Stimulated activated CD4-positive, alpha-beta T cell treated with anti-CD3 and anti-CD28 coated beads, Interleukin-1b, Interleukin-23, amount 100 ng/mL, for 48 hours (primary cell): Measurements from ENCODE around the gene HOXA1.

Source experiments
- DNase-seq: peaks from one replicate; pipeline ENCODE4 v3.0.0-alpha.2; 2020

HOXA1 gene

DNA sequence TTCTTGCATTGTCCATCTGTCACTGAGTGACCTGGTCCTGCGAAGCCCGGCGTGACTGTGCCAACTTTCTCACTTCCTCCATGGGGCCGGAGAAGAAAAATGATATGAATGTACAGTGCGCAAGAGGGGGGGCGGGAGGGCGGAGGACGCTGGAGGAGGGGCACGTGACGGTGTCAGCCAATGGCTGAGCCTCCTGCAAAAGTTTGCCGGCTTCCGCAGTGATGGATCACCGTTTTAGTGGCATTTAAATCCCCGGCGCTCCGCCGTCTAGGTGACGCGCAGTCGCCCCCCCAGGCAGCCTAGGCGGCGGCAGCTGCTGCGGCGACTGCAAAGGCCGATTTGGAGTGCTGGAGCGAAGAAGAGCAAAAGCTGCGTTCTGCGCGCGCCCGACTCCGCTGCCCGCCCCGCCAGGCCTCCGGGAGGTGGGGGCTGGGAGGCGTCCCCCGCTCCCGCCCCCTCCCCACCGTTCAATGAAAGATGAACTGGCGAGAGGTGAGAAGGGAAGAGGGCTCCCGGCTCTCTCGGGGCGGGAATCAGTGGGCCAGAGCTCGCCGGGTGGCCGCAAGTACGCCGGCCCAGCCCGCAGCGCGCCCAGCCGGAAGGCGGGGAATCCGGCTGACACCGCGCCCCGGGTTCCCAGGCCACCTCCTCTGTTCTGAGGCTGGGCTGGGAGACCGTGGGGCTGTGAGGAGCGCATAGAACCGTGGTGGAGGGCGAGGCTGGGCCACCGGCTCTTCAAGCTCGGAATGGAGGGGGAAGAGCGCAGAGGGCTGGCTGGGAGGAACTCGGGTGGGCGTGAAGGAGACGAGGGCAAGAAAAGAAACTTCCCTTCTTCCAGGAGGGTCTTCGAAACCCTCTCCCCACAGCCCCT, at the start of gene HOXA1:
Gene HOXA1 (minus strand): TSS at position 104 of the 871 bp plus-strand sequence. CDS start 88 bp downstream, at position 16.
- peak; percentile 74 for DNase-seq

GRCh38 chr7:27145165-27145913, 49.5 kb upstream of the HOXA1 start:
- no peak for DNase-seq

DNA sequence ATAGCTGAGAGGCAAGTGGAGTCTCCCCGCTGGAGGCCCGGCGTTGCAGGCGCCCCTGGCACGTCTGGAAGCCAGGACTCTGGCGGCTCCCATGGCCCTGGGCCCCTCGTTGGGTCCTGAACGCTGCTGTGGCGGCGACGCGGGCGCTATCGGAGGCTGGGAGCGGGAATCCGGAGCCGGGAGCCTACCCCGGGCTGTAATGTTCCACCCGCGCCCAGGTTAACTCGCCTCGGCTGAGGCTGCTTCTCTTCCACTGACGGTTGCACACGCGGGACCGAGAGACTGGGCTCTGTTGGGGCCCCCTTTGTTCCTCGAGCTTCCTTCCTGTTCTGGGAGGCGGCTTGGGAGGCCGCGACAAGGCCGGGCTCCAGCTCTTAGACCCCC, 49.0 kb upstream of the HOXA1 start:
- no peak for DNase-seq

- DNase-seq: no peak
Measured at GRCh38 chr7:27143950-27144780, 48.4 kb upstream of the HOXA1 start.

DNA sequence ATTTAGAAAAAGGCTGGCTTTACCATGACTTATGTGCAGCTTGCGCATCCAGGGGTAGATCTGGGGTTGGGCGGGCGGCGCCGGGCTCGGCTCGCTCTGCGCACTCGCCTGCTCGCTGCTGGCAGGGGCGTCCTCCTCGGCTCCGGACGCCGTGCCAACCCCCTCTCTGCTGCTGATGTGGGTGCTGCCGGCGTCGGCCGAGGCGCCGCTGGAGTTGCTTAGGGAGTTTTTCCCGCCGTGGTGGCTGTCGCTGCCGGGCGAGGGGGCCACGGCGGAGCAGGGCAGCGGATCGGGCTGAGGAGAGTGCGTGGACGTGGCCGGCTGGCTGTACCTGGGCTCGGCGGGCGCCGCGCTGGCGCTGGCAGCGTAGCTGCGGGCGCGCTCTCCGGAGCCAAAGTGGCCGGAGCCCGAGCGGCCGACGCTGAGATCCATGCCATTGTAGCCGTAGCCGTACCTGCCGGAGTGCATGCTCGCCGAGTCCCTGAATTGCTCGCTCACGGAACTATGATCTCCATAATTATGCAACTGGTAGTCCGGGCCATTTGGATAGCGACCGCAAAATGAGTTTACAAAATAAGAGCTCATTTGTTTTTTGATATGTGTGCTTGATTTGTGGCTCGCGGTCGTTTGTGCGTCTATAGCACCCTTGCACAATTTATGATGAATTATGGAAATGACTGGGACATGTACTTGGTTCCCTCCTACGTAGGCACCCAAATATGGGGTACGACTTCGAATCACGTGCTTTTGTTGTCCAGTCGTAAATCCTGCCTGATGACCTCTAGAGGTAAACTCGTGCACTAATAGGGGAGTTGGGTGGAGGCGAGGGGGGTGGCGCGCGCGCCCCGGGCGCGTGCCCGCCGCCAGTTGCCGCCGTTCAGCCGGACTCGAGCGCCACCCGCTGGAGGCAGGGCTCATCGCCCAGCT, 47.5 kb upstream of the HOXA1 start, which contains the start of gene HOXA5:
Gene HOXA5 (minus strand): TSS at position 659 of the 927 bp plus-strand sequence. CDS start 74 bp downstream, at position 585.
- no peak for DNase-seq

DNA sequence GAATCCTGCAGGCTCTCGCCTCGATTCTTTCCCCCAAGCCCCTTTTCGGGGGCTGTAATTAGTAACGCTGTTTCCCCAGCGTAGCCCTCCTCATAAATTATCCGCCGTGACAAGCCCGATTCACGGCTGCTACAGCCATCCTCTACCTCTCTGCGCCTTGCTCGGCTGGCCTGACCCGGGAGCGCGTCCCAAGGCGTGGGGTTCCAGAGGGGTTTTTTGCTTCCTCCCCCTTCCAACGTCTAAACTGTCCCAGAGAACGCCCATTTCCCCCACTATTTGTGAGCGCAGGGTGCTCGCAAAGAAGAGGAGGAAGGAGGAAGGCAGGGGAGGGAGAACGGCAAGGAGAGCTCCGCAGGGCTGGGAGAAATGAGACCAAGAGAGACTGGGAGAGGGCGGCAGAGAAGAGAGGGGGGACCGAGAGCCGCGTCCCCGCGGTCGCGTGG, 46.8 kb upstream of the HOXA1 start:
- DNase-seq: no peak

DNA sequence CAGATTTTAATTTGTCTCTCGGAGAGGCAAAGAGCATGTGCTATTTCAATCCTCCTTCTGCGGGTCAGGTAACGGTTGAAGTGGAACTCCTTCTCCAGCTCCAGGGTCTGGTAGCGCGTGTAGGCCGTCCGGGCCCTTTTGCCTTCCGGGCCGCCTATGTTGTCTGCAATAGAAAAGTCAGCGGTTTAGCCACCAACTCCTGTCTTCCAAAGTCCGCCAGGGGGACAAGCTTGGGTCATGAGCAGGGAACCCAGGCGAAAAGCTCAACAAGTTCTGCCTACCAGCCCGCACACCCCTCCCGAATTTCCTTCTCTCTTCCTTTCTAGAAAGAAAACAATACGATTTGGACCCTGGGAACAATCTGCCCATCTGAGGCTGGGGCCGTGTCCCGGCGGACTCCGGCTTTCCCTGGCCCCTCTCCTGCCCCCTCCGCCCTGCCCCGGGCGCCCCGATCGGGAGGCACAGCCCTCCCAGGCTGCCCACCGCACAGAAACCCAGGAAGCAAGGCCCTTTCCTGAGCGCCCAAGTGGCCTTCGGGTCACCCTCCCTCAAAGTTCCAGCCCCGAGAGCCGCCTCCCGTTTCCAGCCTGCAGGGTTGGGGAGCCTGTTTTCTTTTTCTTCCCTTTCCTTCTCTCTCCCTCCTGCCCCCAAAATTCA, 46.3 kb upstream of the HOXA1 start:
- no peak for DNase-seq

DNA sequence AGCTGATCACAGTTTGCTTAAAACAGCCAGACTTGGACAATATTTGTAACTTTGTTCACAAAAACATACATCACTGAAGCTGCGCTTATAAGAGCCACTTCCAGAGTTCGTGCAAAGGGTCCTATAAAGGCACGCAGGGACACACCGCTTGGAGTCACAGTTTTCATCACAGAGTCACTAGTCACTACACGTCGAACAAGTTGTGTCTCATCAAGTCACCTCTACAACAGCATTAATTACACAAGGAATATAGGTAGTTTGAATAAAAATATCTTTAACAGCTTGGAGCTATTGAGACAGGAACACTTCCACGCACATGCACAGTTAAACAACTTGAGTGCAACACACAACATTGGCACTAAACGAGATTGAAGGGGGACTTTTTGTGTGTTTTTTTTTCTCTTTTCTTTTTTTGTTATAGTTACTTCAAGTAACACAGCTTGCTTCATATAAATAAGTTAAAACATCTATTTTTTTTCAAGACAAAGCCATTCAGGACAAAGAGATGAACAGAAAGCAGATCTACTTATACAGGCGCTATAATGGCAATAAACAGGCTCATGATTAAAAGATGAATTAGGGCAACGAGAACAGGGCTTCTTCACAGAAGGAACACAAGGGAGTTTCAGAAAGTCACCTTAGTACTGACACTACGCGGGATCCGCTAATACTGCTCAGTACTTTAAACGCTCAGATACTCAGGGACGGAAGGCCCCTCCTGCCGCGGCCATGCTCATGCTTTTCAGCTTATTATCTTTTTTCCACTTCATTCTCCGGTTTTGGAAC, 45.5 kb upstream of the HOXA1 start:
- DNase-seq: no peak

- no peak for DNase-seq
Measured at GRCh38 chr7:27140126-27140857, 44.5 kb upstream of the HOXA1 start.

DNA sequence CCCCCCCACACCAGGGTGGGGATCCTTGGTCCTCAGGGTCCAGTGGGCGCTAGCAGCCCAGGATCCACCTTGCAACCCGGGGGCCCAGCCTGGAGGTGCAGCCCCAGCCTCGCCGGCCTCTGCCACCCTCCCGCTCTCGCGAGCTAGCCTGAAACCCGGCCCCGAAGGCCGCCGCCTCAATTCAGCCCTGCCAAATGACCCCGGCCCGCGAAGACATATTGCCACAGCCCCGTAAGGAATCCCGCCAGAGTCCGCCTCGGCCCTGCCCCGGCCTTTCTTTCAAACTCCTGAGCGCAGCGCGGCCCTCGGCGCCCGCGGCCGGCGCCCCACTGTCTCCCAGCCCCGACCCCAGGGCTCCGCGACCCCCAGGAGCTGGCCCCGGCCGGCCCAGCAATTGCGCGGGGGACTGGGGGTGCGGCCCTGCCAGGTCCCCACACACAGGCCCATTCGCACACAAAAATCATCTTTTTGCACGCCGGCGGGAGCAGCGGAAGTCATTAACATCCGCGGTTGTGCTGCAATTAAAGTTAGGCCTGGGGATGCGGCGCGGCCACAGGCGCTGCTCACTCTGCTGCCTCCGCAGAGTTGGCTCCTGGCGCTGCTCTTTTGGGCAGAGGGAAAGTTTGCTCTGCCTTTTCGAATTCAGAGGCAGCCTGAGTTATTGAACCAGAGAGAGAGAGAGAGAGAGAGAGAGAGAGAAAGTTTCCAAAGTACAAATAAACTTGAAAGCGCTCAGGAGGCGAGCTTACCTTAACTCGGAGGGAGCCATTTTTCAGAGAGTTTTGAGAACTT, 43.7 kb upstream of the HOXA1 start:
- no peak for DNase-seq

GRCh38 chr7:27138985-27139333, 43.2 kb upstream of the HOXA1 start:
- no peak for DNase-seq

GRCh38 chr7:27138472-27138871, 42.7 kb upstream of the HOXA1 start:
- DNase-seq: no peak

DNA sequence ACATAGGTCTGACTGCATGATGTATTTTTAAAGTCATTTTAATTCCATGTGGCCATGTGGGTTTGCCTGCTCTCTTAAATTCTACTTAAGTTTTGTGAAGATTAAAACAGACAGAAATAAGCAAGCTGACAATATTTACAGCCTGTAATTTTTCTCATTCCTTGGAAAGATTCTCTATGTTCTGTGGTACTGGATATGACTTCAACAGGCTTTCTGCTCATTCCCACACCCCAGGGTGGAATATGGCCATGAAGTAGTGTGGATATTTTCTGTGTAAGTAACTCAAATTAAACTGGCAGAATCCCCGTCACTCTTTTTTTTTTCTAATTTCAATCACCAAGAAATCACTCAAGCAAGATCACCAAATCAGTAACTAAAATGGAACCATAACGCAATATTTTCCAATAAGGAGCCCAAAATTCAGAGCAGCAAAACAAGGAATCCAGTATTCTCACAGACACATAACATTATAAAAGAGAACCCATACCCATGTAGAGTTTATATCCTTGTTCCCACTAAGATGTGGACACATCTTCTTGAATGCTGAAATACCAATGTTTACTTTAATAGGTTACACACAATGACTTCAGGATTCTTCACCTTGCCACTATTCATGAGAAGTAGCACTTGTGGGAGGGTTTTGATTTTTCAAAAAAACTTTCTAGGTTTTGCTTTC, 42.0 kb upstream of the HOXA1 start:
- no peak for DNase-seq

DNA sequence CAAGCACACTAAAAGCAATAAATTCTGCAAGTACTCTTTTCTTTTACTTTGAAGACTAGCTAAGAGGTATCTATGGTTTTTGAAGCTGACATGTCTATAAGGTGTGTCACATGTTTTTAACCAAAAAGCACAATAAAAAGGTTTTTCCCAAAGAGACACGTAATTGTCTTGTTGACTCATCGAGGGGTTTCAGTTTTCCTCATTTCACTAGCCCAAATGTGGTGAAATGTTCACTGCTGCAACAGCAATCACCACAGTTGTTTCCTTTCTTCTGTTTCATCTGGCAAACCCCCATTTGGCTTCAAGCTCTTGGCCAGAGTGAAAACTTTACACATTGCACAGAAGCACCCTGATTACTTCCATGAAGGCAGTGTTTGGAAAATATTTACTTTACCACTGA, 38.6 kb upstream of the HOXA1 start:
- DNase-seq: no peak

- no peak for DNase-seq
Measured at GRCh38 chr7:27133409-27134231, 37.8 kb upstream of the HOXA1 start.

DNA sequence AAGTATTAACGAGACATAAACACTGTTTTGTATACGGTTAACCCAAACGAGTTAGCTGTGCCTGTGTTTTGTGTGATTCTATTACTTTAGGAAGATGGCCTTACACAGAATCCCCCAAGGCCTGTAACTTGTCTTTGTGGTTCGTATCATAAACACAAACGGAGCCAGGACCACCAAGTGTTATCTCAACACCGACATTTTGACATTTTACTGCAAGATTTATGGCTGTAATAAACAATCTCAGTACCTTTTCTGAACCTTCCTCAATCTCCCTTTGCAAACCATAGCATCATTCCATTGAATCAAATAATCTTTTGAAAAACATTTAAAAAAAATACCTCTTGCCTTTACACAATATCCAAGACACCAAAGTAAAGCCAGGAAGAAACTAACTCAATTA, 37.2 kb upstream of the HOXA1 start:
- no peak for DNase-seq

GRCh38 chr7:27132214-27132613, 36.4 kb upstream of the HOXA1 start:
- DNase-seq: no peak
